GM10266 (cell line): ENCODE data around the gene SEPTIN8.
"Not testable (repeated sequence)": the region's sequence is repeated elsewhere in the genome, so short reads cannot be mapped to it uniquely, and the experiment has no call there.

Source experiments
- DNase-seq: peaks from one replicate; pipeline ENCODE4 v3.0.0; 2012; ENCODE audit errors: extremely low spot score
- CTCF ChIP-seq: IDR thresholded peaks from 2 replicates; pipeline ENCODE4 v1.5.1; 2012; ENCODE audit warnings: mild to moderate bottlenecking, low read depth; ENCODE audit not compliant: control insufficient read depth, insufficient read depth; ENCODE audit errors: missing control alignments

Gene SEPTIN8

GRCh38 chr5:132810605-132811004 is 33.6 kb upstream of the SEPTIN8 start:
- TF ChIP-seq CTCF, result no peak
- no peak for DNase-seq

GRCh38 chr5:132808866-132809265 is 31.8 kb upstream of the SEPTIN8 start:
- DNase-seq, result no peak
- no peak for TF ChIP-seq CTCF

GRCh38 chr5:132808448-132808847 is 31.4 kb upstream of the SEPTIN8 start:
- no peak for DNase-seq
- no peak for TF ChIP-seq CTCF

- TF ChIP-seq CTCF, result peak; percentile 8
- no peak for DNase-seq
Measured at GRCh38 chr5:132807163-132807838, 30.3 kb upstream of the SEPTIN8 start.

GRCh38 chr5:132806804-132807162 is 29.7 kb upstream of the SEPTIN8 start:
- not testable (repeated sequence) for DNase-seq

GRCh38 chr5:132805872-132806271 is 28.8 kb upstream of the SEPTIN8 start:
- DNase-seq, result not testable (repeated sequence)

GRCh38 chr5:132804219-132804618 is 27.2 kb upstream of the SEPTIN8 start:
- DNase-seq, result not testable (repeated sequence)

- not testable (repeated sequence) for DNase-seq
Measured at GRCh38 chr5:132802685-132803066, 25.6 kb upstream of the SEPTIN8 start.

- no peak for TF ChIP-seq CTCF
- DNase-seq, result no peak
Measured at GRCh38 chr5:132802044-132802684, 25.1 kb upstream of the SEPTIN8 start.
